ENCODE results near the gene NOS1AP.
"Not testable (repeated sequence)": the region's sequence is repeated elsewhere in the genome, so short reads cannot be mapped to it uniquely, and the experiment has no call there.

Gene NOS1AP

GRCh38 chr1:162169031-162169790 lies 99.7 kb downstream of the NOS1AP start:
- no peak for DNase-seq (ENCODE audit: low spot score)

GRCh38 chr1:162171111-162171510 lies 101.6 kb downstream of the NOS1AP start:
- no peak for DNase-seq (ENCODE audit: low spot score)

GRCh38 chr1:162172311-162173102 lies 103.0 kb downstream of the NOS1AP start:
- DNase-seq (ENCODE audit: low spot score) = no peak

- DNase-seq (ENCODE audit: low spot score) = not testable (repeated sequence)
Observed at GRCh38 chr1:162173607-162174006, 104.1 kb downstream of the NOS1AP start.

- DNase-seq (ENCODE audit: low spot score) = not testable (repeated sequence)
Observed at GRCh38 chr1:162174027-162174426, 104.5 kb downstream of the NOS1AP start.

- DNase-seq (ENCODE audit: low spot score) = no peak
Observed at GRCh38 chr1:162175379-162176081, 106.0 kb downstream of the NOS1AP start.

GRCh38 chr1:162177126-162177525 lies 107.6 kb downstream of the NOS1AP start:
- no peak for DNase-seq (ENCODE audit: low spot score)

- DNase-seq (ENCODE audit: low spot score) = no peak
Observed at GRCh38 chr1:162178432-162178831, 108.9 kb downstream of the NOS1AP start.

GRCh38 chr1:162179121-162179520 lies 109.6 kb downstream of the NOS1AP start:
- DNase-seq (ENCODE audit: low spot score) = no peak

- DNase-seq (ENCODE audit: low spot score) = no peak
Observed at GRCh38 chr1:162180813-162181212, 111.3 kb downstream of the NOS1AP start.

- no peak for DNase-seq (ENCODE audit: low spot score)
Observed at GRCh38 chr1:162182090-162182489, 112.6 kb downstream of the NOS1AP start.

GRCh38 chr1:162185314-162186025 lies 116.0 kb downstream of the NOS1AP start:
- no peak for DNase-seq (ENCODE audit: low spot score)

- no peak for DNase-seq (ENCODE audit: low spot score)
Observed at GRCh38 chr1:162186026-162186374, 116.5 kb downstream of the NOS1AP start.

GRCh38 chr1:162186406-162186805 lies 116.9 kb downstream of the NOS1AP start:
- no peak for DNase-seq (ENCODE audit: low spot score)

- no peak for DNase-seq (ENCODE audit: low spot score)
Observed at GRCh38 chr1:162187687-162188276, 118.3 kb downstream of the NOS1AP start.

- DNase-seq (ENCODE audit: low spot score) = no peak
Observed at GRCh38 chr1:162189345-162189744, 119.9 kb downstream of the NOS1AP start.

- no peak for DNase-seq (ENCODE audit: low spot score)
Observed at GRCh38 chr1:162191396-162192305, 122.2 kb downstream of the NOS1AP start.

- DNase-seq (ENCODE audit: low spot score) = no peak
Observed at GRCh38 chr1:162192306-162192678, 122.8 kb downstream of the NOS1AP start.

- DNase-seq (ENCODE audit: low spot score) = no peak
Observed at GRCh38 chr1:162192763-162193162, 123.3 kb downstream of the NOS1AP start.

- DNase-seq (ENCODE audit: low spot score) = no peak
Observed at GRCh38 chr1:162193221-162193620, 123.7 kb downstream of the NOS1AP start.

- no peak for DNase-seq (ENCODE audit: low spot score)
Observed at GRCh38 chr1:162193815-162194214, 124.3 kb downstream of the NOS1AP start.
